ENCODE data around the gene ATXN7. TPM values are rescaled to one million over a fixed set of nuclear protein-coding genes. Genes with fewer than 3 reads are reported as not detected.

Gene ATXN7
- total RNA-seq, 4 donors from 2014 or later: 44.8 to 113 (median 51.0) TPM

- 0 to 1% methylated on average over 4 to 27 of the region's 93 CpGs for WGBS, 2 donors (ENCODE audit: low coverage in 1 of 2)
- DNase-seq: peak; percentile 51
Measured at GRCh38 chr3:63864008-63864964, 619 bp downstream of the ATXN7 start.

GRCh38 chr3:63864965-63865327, 1.3 kb downstream of the ATXN7 start:
- intact Hi-C loops (cut with DNase I; ENCODE audit: low total_unique reads): no loop called here
- no peaks in the 10 kb centered on the region for H3K27me3 ChIP-seq
- H3K27ac ChIP-seq: peak overlapping the region; percentile 89 to 98 (median 96)
- in situ Hi-C loops (cut with MboI; ENCODE audit: low pct_ligation_motif_present in 1 of 4, low pct_unique_long_range_greater_than_20kb in 1 of 4, low sequenced_read_pairs in 3 of 4): no loop called here
- WGBS, 2 donors (ENCODE audit: low coverage in 1 of 2): 0 to 4% methylated on average over 3 of the region's 3 CpGs
- DNase-seq: no peak
- no peaks in the 10 kb centered on the region for H3K9me3 ChIP-seq
- H3K4me1 ChIP-seq: peaks cover 0 to 29% (median 11%) of the 10 kb centered on the region in 4 donors
- TF ChIP-seq EP300 (IDR thresholded peaks at IDR 0.05; ENCODE audit: low read depth): no peak
- TF ChIP-seq POLR2A (IDR thresholded peaks at IDR 0.05): no peak
- TF ChIP-seq CTCF (IDR thresholded peaks at IDR 0.05): no peak
- no peak for TF ChIP-seq POLR2AphosphoS5 (IDR thresholded peaks at IDR 0.05)
- peak overlapping the region; percentile 96 to 100 (median 99) for H3K4me3 ChIP-seq
- H3K36me3 ChIP-seq: no peaks in the 10 kb centered on the region

More at GRCh38 chr3:63864008-63864964, 619 bp downstream of the ATXN7 start:
- peak overlapping the region; percentile 96 to 100 (median 99) for H3K4me3 ChIP-seq
- H3K27ac ChIP-seq: peak overlapping the region; percentile 89 to 98 (median 96)
- TF ChIP-seq POLR2A (IDR thresholded peaks at IDR 0.05): peak; percentile 21
- no peak for TF ChIP-seq POLR2AphosphoS5 (IDR thresholded peaks at IDR 0.05)
- peak in 1 of 5 experiments; percentile 2 for TF ChIP-seq CTCF (IDR thresholded peaks at IDR 0.05)
- H3K9me3 ChIP-seq: no peaks in the 10 kb centered on the region
- peaks cover 0 to 29% (median 11%) of the 10 kb centered on the region in 4 donors for H3K4me1 ChIP-seq
- in situ Hi-C loops (cut with MboI; ENCODE audit: low pct_ligation_motif_present in 1 of 4, low pct_unique_long_range_greater_than_20kb in 1 of 4, low sequenced_read_pairs in 3 of 4) (no loop called here), intact Hi-C loops (cut with DNase I; ENCODE audit: low total_unique reads) (no loop called here)
- H3K36me3 ChIP-seq: no peaks in the 10 kb centered on the region
- H3K27me3 ChIP-seq: no peaks in the 10 kb centered on the region

- no peaks in the 10 kb centered on the region for H3K27me3 ChIP-seq
- no peaks in the 10 kb centered on the region for H3K9me3 ChIP-seq
- intact Hi-C loops (cut with DNase I; ENCODE audit: low total_unique reads): no loop called here
- H3K36me3 ChIP-seq: no peaks in the 10 kb centered on the region
- 100% methylated on average over 1 of the region's 1 CpG for WGBS, 2 donors (ENCODE audit: low coverage in 1 of 2)
- in situ Hi-C loops (cut with MboI; ENCODE audit: low pct_ligation_motif_present in 1 of 4, low pct_unique_long_range_greater_than_20kb in 1 of 4, low sequenced_read_pairs in 3 of 4): no loop called here
- no peak overlapping the region for H3K4me3 ChIP-seq
- TF ChIP-seq POLR2AphosphoS5 (IDR thresholded peaks at IDR 0.05) (no peak), POLR2A (IDR thresholded peaks at IDR 0.05) (no peak), EP300 (IDR thresholded peaks at IDR 0.05; ENCODE audit: low read depth) (no peak), CTCF (IDR thresholded peaks at IDR 0.05) (no peak)
- H3K4me1 ChIP-seq: peaks cover 0 to 22% (median 9%) of the 10 kb centered on the region in 4 donors
- no peak overlapping the region for H3K27ac ChIP-seq
- no peak for DNase-seq
Measured at GRCh38 chr3:63867225-63867624, 3.6 kb downstream of the ATXN7 start.

- Histone ChIP-seq H3K4me3 (no peak overlapping the region), H3K27me3 (no peaks in the 10 kb centered on the region), H3K27ac (no peak overlapping the region), H3K9me3 (no peaks in the 10 kb centered on the region), H3K36me3 (no peaks in the 10 kb centered on the region), H3K4me1 (peaks cover 0 to 9% (median 0%) of the 10 kb centered on the region in 4 donors)
- intact Hi-C loops (cut with DNase I; ENCODE audit: low total_unique reads): no loop called here
- 92 to 96% methylated on average over 3 of the region's 3 CpGs for WGBS, 2 donors (ENCODE audit: low coverage in 1 of 2)
- TF ChIP-seq POLR2A (IDR thresholded peaks at IDR 0.05) (no peak), EP300 (IDR thresholded peaks at IDR 0.05; ENCODE audit: low read depth) (no peak), CTCF (IDR thresholded peaks at IDR 0.05) (no peak), POLR2AphosphoS5 (IDR thresholded peaks at IDR 0.05) (no peak)
- in situ Hi-C loops (cut with MboI; ENCODE audit: low pct_ligation_motif_present in 1 of 4, low pct_unique_long_range_greater_than_20kb in 1 of 4, low sequenced_read_pairs in 3 of 4): no loop called here
- no peak for DNase-seq
Measured at GRCh38 chr3:63869940-63870614, 6.4 kb downstream of the ATXN7 start.
